HG03095 (cell line): ENCODE results near the gene KLF6.

Experiments used
- ATAC-seq: cut with Tn5 transposase; IDR thresholded peaks from one replicate; pipeline ENCODE4 v1.9.1; 2021; ENCODE audit warnings: moderate library complexity; ENCODE audit not compliant: unreplicated experiment

KLF6 gene

DNA sequence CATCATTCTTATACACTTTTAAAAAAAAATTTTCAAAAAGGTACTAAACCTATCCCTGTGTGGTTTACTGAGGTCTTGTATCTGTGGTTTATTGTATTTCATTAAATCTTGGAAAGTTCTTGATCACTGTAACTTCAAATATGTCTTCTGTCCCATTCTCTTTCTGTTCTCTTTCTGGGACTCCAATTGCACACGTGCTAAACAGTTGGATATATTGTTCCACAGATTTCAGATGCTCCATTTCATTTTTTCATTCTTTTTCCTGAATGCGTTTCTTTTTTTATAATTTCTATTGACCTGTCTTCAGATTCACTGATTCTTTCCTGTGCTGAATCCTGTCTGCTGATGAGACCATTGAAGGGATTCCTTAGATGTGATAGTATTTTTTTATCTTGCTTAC, 4.6 kb upstream of the KLF6 start:
- no peak for ATAC-seq

DNA sequence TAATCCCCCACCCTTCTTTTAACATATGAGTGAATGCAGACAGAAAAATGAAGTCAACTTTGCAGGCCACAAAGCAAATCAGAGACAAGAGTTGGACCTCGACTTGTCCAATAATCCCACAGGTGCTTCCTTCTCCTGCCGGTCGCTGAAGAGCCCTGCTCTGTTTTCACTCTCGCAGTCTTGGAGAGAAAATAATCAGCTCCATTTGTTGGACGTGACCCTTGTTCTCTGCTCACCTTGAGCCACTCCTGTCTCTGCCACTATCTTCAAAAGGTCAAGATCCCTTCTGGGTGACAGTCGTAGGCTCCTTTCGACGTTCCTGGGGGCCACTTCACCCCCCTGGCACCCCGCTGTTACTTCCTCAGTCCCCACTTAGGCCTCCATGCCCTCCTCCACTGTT, 2.8 kb upstream of the KLF6 start:
- ATAC-seq, result no peak

DNA sequence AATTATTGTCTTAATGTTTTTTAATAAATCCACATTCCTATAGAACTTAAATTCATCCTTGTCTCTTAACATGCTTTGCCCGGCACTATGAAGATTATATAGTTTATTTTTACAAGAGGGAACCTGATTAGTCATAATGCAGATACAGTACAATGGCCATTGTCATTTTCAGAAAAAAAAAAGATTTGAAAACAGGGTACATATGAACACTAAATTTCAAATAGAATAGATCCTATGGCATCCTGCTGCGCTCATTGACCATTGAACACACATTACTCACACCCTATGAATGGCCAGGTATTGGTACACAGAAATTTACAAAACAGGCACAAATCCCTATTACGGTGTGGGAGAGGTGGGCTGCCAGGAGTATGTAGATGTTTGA, 2.0 kb upstream of the KLF6 start:
- ATAC-seq, result no peak

DNA sequence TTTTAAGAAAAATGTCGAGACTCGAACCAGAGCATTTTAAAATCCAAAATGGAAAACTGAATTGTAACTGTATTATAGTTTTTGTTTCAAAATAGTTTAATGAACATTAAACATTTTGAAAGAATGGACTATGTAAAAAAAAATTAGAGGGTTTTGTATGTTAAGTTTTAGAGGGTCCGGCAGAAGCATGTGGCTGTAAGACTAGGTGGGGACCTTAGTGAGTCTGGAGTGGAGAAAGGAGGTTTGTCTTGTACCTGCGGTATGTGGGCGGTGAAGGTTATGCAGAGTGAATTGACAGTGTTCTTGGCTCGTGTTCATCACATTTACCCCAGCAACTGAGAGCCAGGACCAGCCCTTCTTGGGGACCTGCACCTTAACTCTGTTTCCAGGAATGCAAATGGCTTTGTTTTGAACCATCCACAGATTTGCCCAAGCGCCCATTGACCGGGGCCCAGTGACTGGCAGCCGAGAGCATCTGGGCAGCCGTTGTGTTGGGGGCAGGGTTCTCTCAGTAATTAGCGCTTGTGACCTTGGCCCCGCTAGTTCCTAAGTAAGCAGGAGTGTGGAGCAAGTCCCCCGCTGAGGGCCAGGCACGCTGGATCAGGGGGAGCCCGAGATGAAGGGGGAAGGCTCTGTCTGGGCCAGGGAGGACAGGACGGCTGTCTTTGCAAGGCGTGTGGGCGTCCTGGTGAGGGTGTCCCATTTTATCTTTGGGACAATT, 1.4 kb upstream of the KLF6 start:
- no peak for ATAC-seq

DNA sequence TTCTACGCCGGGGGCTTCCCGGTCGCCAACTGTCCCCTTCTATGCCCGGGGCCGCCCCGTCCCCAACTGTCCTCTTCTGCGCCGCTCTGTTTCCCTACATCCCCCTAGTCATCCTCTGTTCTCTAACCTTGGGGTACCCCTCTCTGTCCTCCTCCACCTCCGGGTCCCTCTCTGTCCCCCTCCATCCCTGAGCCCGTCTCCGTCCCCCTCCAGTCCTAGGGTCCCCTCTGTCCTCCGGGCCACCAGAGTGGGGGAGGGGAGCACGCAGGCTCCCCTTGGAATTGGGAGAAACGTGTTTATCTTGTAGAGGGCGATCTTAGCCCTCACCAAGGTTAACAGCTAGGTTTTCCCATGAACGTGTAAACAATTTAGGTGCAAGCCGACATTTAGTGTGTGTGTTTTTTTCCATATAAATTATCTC, 852 bp upstream of the KLF6 start:
- peak; percentile 5 for ATAC-seq

DNA sequence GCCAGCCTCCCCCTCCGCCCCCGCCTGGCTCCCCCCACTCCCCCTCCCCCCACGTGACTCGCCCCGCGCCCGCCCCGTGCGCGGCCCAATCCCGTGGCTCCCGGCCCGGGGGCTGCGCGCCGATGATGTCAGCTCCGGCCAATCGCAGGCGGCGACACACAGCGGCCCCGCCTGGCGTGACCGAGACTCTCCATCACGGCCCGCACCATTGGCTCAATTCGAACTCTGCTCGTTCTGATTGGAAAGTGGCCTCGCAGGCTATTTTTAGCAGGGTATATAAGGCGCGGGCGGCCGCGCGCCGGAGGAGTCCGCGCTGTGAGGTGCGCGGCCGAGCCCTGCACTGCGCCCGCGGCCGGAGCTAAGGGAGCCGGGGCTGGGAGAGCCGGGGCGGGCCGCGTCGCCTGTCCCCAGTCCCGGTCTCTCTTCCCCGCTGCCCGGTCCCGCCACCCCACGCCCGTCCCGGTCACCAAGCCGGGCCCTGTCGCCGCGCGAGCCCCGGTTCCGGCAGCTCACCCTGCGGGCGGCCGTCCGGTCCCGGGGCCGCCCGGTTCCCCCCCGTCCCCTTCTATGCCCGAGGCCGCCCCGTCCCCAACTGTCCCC, 342 bp upstream of the KLF6 start:
- ATAC-seq, result peak; percentile 75

DNA sequence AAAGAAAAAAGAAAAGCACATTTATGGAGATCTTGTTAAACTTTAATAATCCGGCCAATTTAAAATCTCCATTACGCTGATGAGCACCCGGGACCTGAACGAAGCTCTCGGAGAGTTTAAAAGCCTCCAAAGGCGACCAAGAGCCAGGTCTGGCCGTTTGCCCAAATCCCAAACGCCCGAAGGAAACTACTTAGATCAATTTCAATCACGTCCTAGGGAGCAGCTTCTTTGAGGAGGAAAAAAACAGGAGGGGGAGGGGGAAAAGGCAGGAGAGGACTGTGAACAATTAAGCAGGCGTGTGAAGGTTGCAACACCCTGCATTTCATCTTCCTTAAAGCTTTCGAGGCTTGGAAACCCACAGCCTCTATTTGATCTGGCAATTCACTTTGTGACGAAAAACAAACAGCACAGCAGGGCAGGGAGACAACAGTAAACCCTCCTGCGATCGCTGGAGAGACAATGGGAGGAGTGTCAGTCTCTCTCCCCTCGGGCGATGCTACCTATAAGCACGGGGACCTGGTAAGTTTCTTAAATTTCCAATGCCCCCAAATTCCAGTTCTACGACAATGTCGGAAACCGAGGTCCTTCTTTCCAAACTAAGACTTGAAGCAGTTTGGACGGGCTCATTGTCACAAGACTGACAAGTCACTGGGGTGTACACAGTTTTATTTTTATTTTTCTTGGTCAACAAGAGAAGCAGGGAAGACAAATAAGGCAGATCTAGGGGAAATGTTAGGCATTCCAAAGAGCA, 1.2 kb downstream of the KLF6 start:
- ATAC-seq, result no peak

DNA sequence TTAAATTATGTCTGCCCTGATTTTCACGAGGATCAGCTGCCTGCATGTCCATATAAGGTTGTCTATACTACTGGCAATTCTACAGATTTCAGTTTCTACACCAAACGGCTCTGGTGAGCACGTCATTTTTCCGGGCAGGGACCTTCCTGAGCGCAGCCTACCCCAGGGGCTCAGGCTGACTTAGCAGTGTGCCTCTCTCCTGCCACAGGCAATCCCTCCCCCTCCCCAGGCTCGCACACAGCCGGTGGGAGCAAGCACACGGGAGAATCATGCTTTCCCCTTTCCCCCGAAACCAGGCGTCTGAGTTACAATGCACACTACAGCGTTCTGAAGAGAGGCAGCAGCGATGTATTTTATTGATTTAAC, 1.7 kb downstream of the KLF6 start:
- ATAC-seq, result peak; percentile 24

DNA sequence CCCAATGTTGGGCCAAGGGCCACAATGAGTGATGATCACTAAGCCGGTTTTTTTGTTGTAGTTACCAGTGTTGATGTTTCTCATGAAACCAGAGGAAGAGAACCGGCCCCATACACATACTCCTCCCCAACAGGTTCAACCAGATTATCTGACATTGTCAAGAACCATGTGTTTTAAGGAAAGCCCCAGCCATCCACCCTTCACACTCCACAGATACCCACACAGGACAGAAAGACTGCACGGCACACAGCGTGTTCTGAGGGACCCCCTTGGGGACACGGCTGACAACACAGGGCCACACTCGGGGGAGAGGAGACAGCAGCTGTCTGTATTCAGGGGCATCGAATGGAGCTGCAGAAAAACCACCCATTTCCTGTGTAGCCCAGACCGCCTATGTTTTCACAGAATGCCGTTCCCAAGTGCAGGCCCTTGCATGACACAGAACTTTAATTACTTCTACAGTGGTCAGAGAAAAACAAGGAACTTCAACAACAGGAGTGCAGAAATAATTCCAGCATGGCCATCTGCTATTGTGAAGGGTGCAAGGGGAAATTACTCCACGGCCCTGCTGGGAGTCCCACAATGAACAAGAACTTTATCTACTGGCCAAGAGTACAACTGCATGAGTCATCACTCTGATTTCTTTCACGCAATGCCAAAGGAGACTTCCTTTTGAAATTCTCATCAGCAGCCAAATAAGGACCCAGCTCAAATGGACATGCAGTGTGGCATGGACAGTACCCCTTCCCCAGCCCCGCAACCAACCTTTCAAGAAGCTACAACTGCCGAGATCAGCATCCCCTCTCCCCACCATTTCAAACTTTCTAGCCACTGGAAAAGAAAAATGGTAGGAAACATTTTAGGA, 2.3 kb downstream of the KLF6 start:
- no peak for ATAC-seq

DNA sequence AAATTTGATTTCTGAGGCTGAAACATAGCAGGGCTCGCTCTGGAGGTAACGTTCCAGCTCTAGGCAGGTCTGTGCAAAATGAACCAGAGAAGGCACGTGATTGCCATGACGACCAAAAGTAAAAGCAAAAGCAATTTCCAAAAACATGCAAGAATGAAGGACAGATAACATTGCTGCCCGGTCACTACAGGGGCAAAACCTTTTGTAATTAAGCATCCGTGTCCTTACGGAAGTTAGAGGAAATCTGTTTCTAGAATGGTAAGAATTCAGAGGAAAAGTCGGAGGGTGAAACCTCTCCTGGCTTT, 2.9 kb downstream of the KLF6 start:
- no peak for ATAC-seq

DNA sequence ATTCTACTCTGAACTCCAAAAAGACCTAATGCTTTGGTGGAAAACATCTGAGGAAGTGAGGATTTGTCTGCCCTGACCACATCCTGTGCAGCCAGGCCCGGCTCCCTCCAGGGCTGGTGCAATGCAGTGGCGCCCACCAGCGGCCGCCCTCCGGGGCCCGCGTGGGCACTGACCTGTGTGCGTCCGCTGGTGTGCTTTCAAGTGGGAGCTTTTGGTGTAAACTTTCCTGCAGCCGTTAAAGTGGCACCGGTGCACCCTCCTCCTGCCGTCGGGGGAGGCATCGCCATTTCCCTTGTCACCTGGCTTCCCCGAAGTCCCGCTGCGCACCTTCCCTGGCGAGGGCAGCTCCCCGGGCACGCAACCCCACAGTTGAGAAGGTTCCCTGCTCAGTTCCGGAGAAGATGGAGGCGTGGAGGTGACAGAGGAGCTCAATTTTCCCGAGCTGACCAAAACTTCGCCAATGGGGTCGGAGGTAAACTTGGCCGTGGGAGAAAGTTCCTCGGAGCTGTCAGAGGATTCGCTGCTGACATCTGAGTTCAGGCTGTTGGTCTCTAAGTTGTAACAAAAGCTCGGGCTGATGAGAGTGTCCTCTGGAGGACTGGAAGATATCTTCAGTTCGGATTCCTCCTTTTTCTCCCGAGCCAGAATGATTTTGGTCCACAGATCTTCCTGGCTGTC, 3.4 kb downstream of the KLF6 start:
- ATAC-seq, result no peak

DNA sequence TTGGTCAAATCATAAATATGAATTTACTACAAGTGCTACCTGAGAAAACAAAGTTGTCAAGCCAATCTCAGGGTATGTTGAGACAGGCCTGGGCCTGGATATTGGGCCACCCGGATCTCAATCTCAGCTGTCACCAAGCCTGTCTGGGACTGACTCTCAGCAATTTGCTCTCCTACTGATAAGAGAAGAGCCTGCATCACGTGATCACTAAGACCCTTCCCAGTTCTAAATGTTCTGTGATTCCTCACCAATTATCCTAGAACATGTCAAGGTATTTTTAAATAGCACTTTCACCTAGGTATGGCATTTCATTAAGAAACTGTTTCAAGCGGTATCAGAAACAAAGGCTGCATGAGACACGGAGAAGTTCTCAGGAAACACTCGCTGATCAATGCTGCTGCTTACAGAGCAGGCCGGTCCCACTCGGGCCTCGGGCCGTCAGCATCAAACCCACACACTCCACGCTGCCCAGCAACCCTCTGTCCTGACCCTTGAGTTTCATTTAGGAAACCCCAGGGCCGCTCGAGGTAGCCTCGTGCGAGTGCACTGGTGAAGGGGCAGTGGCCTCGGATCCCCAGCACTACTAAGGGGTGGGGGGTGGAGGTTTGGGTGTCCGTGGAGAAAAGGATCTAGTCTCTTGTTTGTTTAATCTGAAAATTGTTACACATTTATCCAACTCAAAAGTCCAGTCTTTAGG, 4.1 kb downstream of the KLF6 start:
- ATAC-seq, result no peak

DNA sequence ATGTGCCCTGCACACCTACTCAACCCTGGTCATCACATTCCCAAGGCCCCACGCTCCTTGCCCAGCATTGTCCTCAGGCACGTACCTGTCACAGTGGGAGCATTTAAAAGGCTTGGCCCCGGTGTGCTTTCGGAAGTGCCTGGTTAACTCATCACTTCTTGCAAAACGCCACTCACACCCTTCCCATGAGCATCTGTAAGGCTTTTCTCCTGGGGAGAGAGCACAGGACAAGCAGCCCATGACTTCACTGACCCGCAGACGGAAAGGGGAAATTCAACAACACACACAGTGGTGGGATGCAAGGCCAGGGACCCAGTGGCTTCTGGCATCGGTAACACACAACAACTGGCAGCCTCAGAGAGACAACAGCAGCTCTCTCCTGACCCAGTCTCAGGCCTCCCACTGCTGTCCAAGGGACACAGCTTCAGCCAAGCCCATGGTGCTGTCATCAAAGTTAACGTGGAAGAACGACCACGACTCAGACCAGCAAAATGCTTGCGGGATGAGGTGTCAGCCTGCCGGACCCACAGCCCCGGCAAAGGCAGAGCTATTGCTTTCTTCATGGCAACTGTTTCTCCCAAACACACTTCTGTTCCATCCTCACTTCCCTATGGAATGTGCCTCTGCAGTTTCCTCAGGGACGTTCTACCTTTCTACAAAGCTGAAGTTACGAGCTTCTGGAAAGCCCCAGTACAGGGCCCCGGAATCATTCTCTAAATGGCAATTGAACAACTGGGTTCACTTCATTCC, 4.8 kb downstream of the KLF6 start:
- ATAC-seq, result no peak

DNA sequence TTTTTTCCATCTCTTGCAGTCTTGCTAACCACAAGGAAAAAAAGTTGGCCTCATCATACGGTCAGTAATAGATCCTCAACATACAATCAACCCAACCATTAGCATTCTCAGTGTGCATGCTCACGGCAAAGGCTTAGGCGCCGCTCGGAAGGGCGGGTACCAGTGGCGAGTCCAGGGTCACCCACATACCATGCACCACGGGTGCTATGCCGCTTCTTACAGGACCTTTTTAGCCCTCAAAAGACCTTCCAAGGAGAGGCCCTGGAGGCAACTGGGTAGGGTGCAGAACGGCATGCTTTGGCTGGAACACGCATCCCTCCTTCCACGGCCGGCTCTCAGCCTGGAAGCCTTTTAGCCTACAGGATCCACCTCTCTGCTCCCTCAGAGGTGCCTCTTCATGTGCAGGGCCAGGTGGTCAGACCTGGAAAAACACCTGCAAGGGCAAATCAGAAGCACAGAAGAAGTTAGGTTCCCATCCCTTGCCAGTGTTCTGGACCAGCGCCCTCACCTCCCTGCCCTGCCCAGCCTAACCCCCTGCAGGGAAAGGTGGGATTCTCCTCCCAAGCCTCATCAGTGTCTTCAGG, 5.8 kb downstream of the KLF6 start:
- no peak for ATAC-seq

DNA sequence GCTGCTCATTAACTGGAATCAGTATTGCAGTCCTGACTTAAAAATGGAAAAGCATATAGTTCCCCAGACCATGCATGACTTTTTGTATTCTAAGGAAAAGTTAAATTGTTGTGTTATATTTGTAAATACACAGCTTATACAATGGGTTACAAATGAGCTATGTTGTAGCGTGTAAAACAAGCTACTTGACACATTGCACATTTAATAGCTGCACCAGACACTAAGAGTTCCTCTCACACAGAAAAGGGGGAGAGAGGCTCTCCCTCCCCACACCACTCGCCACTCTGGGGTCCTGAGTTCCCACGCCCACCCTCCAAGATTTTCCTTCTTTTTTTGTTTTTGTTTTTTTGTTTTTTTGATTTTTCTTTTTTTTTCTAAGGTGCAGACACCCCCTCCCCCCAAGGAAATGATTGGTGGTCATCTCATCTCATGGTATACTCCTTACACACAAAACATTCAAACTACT, 6.3 kb downstream of the KLF6 start:
- ATAC-seq, result no peak

DNA sequence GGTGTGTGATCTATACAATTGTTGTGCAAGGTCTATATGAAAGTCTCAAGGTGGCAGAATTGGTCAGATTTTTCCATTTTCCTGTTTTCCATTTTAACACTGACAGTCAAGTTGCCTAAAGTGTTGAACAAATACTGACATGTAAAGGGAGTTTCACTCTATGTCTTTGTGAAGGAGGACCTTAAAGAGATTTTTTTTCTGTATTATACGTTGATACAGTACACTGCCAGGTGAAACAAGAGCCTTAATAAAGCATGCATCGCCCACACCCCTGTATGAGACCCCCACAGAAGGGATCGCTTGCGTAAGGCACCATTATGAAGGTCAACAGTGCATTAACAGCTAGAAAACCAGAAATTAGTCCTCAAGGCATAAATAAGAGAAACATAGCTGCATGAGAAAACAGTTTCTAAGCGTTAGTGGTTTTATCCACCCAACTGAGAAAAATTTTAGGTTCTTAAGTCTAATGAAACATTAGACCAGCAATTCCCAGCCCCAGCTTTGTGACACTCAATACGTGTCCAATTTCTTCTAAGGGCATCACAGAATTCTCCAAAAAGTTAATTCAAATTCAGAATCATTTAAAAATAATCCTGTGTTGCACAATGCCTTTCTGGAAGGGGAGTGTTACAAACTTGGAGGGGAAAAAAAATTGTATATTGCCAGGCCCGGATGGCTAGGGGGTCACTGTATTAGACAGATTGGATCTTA, 6.9 kb downstream of the KLF6 start:
- no peak for ATAC-seq

DNA sequence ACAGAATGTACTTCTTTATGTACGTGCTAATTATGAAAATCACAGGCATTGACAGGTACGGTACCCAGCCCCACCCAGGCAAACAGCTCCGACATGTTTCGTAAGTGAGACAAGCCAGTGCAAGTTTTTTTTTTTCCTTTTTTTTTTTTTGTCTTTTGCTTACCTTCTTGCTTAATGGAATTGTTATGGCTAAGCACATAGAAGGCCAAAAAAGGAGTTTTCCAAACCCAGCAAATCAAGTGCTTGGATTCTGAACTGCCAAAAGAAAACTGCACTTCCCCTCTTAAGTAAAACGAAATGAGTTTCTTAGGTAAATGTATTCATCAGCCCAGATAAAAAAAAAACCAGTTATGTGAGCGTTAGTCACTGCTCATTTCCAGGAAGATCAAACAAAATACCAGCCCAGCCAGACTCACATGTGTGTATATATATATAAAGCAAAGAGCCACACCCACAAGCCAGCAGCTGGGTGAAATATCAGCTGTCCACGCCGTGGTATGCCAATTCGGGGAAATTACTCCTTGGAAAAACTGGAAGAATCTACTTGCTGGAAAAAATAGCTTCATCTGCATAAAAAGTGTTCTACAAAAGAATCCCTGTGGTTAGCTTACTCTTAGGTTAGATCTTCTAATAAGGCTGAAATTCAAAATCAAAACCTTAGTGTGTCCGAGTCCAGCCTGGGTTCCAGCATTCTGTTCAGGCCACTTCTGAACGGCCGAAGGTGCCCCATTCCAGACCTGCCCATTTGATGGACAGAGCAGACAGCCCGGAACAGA, 8.0 kb downstream of the KLF6 start:
- no peak for ATAC-seq
